Tibial nerve (tissue), 3 donors: ENCODE results near the gene FBXW11.

Experiments used
- CTCF ChIP-seq, 5 experiments: fragments of 200-600 bp in 3 of 5; fragments of 450-650 bp in 2 of 5; sonication (generic) in 3 of 5; IDR thresholded peaks; one replicate each; pipeline ENCODE4 v1.5.1; 2016 to 2019; ENCODE audit warnings: antibody characterized with exemption in 5 of 5, mild to moderate bottlenecking in 3 of 5, moderate library complexity in 2 of 5
- POLR2A ChIP-seq, 2 donors: fragments of 450-650 bp; IDR thresholded peaks; one replicate each; pipeline ENCODE4 v1.6.1; 2017; ENCODE audit warnings: antibody characterized with exemption in 2 of 2, mild to moderate bottlenecking in 2 of 2, moderate library complexity in 2 of 2

- no peak for TF ChIP-seq CTCF (IDR thresholded peaks at IDR 0.05)
- TF ChIP-seq POLR2A (IDR thresholded peaks at IDR 0.05) = no peak
Observed at GRCh38 chr5:171826132-171826531, 180.3 kb downstream of the FBXW11 start.
